ENCODE data around the gene LINC01488.

DNA sequence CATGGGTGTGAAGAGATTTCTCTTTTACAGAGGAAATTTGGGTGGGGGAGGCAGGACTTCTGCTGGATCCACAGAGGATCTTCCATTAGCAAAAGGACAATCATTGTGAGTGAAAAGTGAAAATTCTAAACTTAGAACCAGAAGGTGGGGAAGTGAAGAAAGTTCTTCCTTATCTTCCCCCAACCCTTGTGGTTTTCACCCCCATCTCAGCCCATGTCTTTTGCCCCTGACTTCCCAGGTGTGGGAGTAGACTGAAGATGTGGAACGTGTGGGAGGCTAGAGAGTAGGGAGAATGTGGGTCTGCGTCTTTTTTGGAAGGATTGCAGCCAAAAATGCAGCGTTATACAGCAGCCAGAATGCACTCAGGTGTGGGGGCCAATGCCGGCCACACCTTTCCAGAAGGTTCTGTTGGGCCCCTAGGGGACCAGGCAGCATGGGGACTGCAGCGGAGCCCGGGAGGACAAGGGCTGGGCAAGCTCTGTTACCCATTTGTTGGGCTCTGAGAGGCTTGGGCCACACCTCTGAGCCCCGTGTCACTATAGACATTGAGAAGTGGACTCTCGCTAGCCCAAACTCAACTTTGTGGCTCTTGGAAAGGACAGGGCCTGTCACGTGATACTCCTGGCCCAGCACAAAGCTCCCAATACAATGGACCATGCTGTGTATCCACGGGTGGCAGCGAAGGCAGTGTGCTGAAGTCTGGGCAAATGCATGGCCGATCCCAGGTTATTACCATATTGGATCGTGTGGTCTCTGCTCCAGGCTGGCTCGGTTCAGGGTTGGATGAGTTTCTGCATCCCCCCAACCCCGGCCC, 32.8 kb upstream of the LINC01488 start:
- no peak for TF ChIP-seq POLR2AphosphoS5 (IDR thresholded peaks at IDR 0.05; ENCODE audit: low read depth, low read length)
- no peak for TF ChIP-seq RAD21 (IDR thresholded peaks at IDR 0.05; ENCODE audit: low read depth)
- no peak for TF ChIP-seq ATF3 (IDR thresholded peaks at IDR 0.05)
- no peak for TF ChIP-seq CTCF (IDR thresholded peaks at IDR 0.05 in 2 of 3, conservative IDR thresholded peaks at IDR 0.05 in 1 of 3; ENCODE audit: borderline replicate concordance in 1 of 3, insufficient read depth in 1 of 3, low read depth in 2 of 3, low read length in 2 of 3)
- no peak for TF ChIP-seq SRF (IDR thresholded peaks at IDR 0.05; ENCODE audit: low read depth)
- TF ChIP-seq EGR1 (IDR thresholded peaks at IDR 0.05; ENCODE audit: low read depth), result no peak
- no peak for TF ChIP-seq POLR2A (IDR thresholded peaks at IDR 0.05; ENCODE audit: borderline replicate concordance, extremely low read depth, insufficient read depth, insufficient read length)
- no peak for TF ChIP-seq EZH2 (IDR thresholded peaks at IDR 0.05)
- no peak for TF ChIP-seq JUND (IDR thresholded peaks at IDR 0.05)
- TF ChIP-seq, protein P1, sequence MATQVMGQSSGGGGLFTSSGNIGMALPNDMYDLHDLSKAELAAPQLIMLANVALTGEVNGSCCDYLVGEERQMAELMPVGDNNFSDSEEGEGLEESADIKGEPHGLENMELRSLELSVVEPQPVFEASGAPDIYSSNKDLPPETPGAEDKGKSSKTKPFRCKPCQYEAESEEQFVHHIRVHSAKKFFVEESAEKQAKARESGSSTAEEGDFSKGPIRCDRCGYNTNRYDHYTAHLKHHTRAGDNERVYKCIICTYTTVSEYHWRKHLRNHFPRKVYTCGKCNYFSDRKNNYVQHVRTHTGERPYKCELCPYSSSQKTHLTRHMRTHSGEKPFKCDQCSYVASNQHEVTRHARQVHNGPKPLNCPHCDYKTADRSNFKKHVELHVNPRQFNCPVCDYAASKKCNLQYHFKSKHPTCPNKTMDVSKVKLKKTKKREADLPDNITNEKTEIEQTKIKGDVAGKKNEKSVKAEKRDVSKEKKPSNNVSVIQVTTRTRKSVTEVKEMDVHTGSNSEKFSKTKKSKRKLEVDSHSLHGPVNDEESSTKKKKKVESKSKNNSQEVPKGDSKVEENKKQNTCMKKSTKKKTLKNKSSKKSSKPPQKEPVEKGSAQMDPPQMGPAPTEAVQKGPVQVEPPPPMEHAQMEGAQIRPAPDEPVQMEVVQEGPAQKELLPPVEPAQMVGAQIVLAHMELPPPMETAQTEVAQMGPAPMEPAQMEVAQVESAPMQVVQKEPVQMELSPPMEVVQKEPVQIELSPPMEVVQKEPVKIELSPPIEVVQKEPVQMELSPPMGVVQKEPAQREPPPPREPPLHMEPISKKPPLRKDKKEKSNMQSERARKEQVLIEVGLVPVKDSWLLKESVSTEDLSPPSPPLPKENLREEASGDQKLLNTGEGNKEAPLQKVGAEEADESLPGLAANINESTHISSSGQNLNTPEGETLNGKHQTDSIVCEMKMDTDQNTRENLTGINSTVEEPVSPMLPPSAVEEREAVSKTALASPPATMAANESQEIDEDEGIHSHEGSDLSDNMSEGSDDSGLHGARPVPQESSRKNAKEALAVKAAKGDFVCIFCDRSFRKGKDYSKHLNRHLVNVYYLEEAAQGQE (IDR thresholded peaks at IDR 0.05; ENCODE audit: low read depth), result no peak
- no peak for TF ChIP-seq EZH2phosphoT487 (IDR thresholded peaks at IDR 0.05; ENCODE audit: borderline replicate concordance)
- TF ChIP-seq CEBPB (IDR thresholded peaks at IDR 0.05; ENCODE audit: low read depth), result no peak
- no peak for TF ChIP-seq YY1 (IDR thresholded peaks at IDR 0.05; ENCODE audit: extremely low read depth, insufficient replicate concordance, low read depth, low read length)
